Motor neuron (in vitro differentiated cells): ENCODE measurements around the gene TPRKB. TPM values are rescaled to one million over a fixed set of nuclear protein-coding genes. Genes with fewer than 3 reads are reported as not detected.
"Not testable (repeated sequence)": the region's sequence is repeated elsewhere in the genome, so short reads cannot be mapped to it uniquely, and the experiment has no call there.

Experiments
- ATAC-seq, 8 experiments: fragments of 200-7000 bp; cut with Tn5 transposase; replicated peaks in 6 of 8; 2 replicates each; pipeline ENCODE4 v1.8.0; 2021; ENCODE audit warnings: mild to moderate bottlenecking in 8 of 8, moderate library complexity in 8 of 8
- H3K27ac ChIP-seq, 2 donors: fragments of 250-450 bp; sonication (Bioruptor Pico); 2 replicates each; pipeline ENCODE4 v1.9.0; 2021; ENCODE audit warnings: antibody characterized with exemption in 2 of 2, mild to moderate bottlenecking in 2 of 2, moderate library complexity in 1 of 2
- H3K4me1 ChIP-seq, 2 donors: fragments of 250-450 bp; sonication (Bioruptor Pico); replicated peaks in 1 of 2; 2 replicates each; pipeline ENCODE4 v1.6.1; 2021; ENCODE audit warnings: antibody characterized with exemption in 2 of 2, mild to moderate bottlenecking in 2 of 2, moderate library complexity in 1 of 2
- H3K4me3 ChIP-seq, 5 donors: fragments of 250-450 bp; sonication (Bioruptor Pico); 2 replicates each; pipeline ENCODE4 v1.9.0; 2021; ENCODE audit warnings: antibody characterized with exemption in 5 of 5, mild to moderate bottlenecking in 5 of 5, moderate library complexity in 4 of 5
- WGBS, 10 experiments: fragments of 450-650 bp; shearing (Covaris generic); methylation state at CpG; one replicate each; pipeline ENCODE4 v1.0.0; 2022; 5-methylcytosine and 5-hydroxymethylcytosine counted together
- in situ Hi-C, 9 experiments: fragments of 400-800 bp; cut with MboI; loops; one replicate each; pipeline ENCODE4 v1.15.0; 2021; ENCODE audit warnings: low sequenced_read_pairs in 9 of 9, low pct_unique_long_range_greater_than_20kb in 2 of 9; ENCODE audit not compliant: unreplicated experiment in 9 of 9
- total RNA-seq, 8 experiments: library from RNA; unstranded; fragments of 300-600 nt; gene quantifications; 2 replicates each; pipeline versions ENCODE4 v1.2.3 to v1.2.4, GENCODE V29; 2022

TPRKB gene
- total RNA-seq, 8 experiments from 2014 or later = 35.7 to 74.4 (median 45.5) TPM

DNA sequence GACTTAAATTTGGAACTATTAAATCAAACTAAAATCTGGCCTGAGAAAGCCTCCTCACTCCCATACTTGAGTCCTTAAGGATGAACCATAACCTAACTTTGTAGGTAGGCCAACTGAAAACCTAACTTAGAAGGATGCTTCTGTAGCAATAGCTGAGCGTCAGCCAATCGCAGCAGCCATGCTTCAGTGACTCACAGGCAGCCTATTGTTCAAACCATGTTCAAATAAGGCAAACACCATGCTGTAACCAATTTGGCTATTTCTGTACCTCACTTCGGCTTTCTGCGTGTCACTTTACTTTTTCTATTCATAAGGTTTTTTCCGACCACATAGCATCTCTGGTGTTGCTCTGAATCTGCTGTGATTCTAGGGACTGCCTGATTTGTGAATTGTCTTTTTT, 48.7 kb downstream of the TPRKB start:
- WGBS, 10 experiments = 68 to 100% (median 93%) methylated on average over 1 to 5 of the region's 5 CpGs; no CpG with 5 or more reads in 1 of the 10 experiments
- H3K4me1 ChIP-seq, in situ Hi-C loops, H3K27ac ChIP-seq, ATAC-seq, H3K4me3 ChIP-seq: not testable (repeated sequence)

- ATAC-seq = peak in 1 of 8 experiments; percentile 16
- in situ Hi-C loops = no loop called here
Measured at GRCh38 chr2:73685764-73686438, 51.2 kb downstream of the TPRKB start.

DNA sequence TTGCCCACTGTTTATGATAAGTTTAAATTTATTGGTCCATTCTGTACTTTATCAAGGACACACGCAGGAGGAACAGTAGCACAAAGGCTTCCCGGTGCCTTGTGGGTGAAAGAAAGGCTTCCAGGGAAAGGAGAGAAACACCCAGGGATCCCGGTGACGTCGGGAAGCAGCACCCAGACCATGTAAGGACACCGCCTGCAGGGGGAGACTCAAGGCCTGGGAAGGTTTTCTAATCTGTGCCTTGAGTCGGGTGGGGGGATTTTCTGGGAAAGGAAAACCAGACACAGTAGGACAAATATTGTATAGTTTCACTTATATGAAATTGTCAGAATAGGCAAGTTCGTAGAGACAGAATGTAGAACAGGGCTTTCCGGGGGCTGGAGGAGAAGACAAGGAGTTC, 52.2 kb downstream of the TPRKB start:
- H3K4me3 ChIP-seq, H3K4me1 ChIP-seq, H3K27ac ChIP-seq, in situ Hi-C loops: not testable (repeated sequence)
- peak in 3 of 8 experiments; percentile 14 to 84 (median 24) for ATAC-seq
- WGBS, 10 experiments = no CpG with 5 or more reads among the region's 9 CpGs

More at GRCh38 chr2:73685764-73686438, 51.2 kb downstream of the TPRKB start:
- Histone ChIP-seq H3K27ac (no peak overlapping the region), H3K4me3 (no peak overlapping the region), H3K4me1 (no peaks in the 10 kb centered on the region)
- 33 to 100% (median 74%) methylated on average over 1 to 4 of the region's 4 CpGs; no CpG with 5 or more reads in 2 of the 10 experiments for WGBS, 10 experiments

DNA sequence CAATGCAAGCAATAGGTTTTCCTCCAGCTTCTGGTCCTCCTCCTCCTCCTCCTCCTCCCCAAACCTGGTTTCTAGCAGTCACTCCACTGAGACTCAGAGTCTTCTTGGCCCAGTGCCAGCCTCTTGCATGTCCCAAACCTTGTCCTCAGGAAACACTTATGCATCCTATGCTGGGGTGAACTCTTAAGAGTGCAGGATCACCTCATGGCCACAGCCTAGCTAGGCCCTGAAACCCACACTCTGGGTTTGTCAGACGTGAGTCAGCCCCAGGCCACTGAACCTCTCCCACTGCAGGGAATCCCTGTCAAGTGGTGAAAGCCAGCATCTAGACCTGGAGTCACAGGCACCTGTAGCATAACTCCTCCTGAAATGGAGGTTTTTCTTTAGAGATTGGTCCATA, 52.8 kb downstream of the TPRKB start:
- H3K27ac ChIP-seq, H3K4me3 ChIP-seq, in situ Hi-C loops, H3K4me1 ChIP-seq: not testable (repeated sequence)
- WGBS, 10 experiments = no CpG with 5 or more reads among the region's 1 CpG
- ATAC-seq = peak in 2 of 8 experiments; percentile 28 to 48

- H3K4me3 ChIP-seq, H3K4me1 ChIP-seq, in situ Hi-C loops, H3K27ac ChIP-seq: not testable (repeated sequence)
- ATAC-seq = peak in 4 of 8 experiments; percentile 34 to 77 (median 71)
- 7 to 50% (median 13%) methylated on average over 1 to 3 of the region's 5 CpGs; no CpG with 5 or more reads in 4 of the 10 experiments for WGBS, 10 experiments
Measured at GRCh38 chr2:73679951-73680571, 57.1 kb downstream of the TPRKB start.

Other genes with a start within 250 kb of the TPRKB start
- gene NAT8, start 94.9 kb downstream of the TPRKB start, total RNA-seq = 1 to 10 TPM in 1 of 8 experiments, under 1 TPM in 5, not detected in 2; 0.36 to 1.3 (median 0.56) TPM
- 10 to 100 TPM; 14.9 to 32.5 (median 21.0) TPM for gene DUSP11, start 42.8 kb upstream of the TPRKB start, total RNA-seq
- under 1 TPM in 5 of 8 experiments, not detected in 3; 0.08 to 0.21 (median 0.10) TPM for gene C2orf78, start 46.8 kb upstream of the TPRKB start, total RNA-seq
- gene STAMBP, start 91.6 kb upstream of the TPRKB start, total RNA-seq = 10 to 100 TPM; 28.3 to 65.1 (median 37.3) TPM
- 100 to 1,000 TPM in 1 of 8 experiments, 10 to 100 TPM in 2, 1 to 10 TPM in 4, under 1 TPM in 1; 0.60 to 228 (median 3.5) TPM for gene ACTG2, start 155.7 kb upstream of the TPRKB start, total RNA-seq
- 100 to 1,000 TPM in 5 of 8 experiments, 10 to 100 TPM in 3; 73.0 to 130 (median 109) TPM for gene DGUOK, start 189.5 kb upstream of the TPRKB start, total RNA-seq
- 10 to 100 TPM in 7 of 8 experiments, 1 to 10 TPM in 1; 3.0 to 19.7 (median 12.4) TPM for gene TET3, start 247.6 kb upstream of the TPRKB start, total RNA-seq